GM12872 (cell line): ENCODE measurements around the gene TMEM117.

Experiments used
- CTCF ChIP-seq: IDR thresholded peaks from 3 replicates; pipeline ENCODE4 v1.5.1; 2011; ENCODE audit warnings: low read depth, mild to moderate bottlenecking, low read length, moderate library complexity; ENCODE audit not compliant: insufficient read depth

TMEM117 gene

DNA sequence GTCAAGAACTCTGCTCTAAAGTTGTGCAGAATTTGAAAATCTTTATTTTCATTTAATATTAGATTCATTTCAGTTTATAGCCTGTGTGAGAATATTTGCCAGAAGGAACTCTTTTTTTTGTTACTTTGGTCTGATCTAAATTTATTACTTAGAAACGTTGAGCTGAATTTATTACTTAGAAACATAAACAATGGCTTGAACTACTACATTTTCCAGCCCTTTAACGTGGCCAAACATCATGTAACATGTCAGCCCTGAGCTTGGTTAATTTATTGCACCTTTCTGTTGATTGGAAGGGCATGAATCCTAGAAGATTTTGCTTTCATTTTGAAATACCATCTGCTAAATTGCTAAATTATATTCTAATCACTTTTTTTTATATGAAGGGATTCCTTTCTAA is 241.4 kb downstream of the TMEM117 start:
- TF ChIP-seq CTCF, result no peak

- TF ChIP-seq CTCF, result no peak
These were observed 242.4 kb downstream of the TMEM117 start for GRCh38 chr12:44078273-44078672.

DNA sequence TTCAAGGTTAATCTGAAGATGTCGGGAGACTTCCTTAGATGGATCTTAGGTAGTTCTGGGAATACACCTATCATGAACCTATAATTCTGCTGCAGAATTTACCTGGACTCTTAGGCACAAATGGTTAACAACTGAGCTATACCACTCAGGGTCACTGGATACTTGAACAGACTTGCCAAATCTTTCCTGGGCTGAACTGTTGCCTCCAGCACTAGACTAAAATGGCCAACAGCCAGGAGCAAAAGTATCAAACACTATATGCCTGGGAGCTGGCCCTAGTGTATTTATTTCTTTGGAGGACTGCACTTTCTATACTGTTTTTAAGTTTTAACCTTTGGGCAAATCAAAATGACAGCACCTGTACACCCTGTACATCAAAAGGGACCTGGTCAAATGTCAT is 252.8 kb downstream of the TMEM117 start:
- TF ChIP-seq CTCF, result no peak

- no peak for TF ChIP-seq CTCF
These were observed 256.2 kb downstream of the TMEM117 start for GRCh38 chr12:44091948-44092606.

DNA sequence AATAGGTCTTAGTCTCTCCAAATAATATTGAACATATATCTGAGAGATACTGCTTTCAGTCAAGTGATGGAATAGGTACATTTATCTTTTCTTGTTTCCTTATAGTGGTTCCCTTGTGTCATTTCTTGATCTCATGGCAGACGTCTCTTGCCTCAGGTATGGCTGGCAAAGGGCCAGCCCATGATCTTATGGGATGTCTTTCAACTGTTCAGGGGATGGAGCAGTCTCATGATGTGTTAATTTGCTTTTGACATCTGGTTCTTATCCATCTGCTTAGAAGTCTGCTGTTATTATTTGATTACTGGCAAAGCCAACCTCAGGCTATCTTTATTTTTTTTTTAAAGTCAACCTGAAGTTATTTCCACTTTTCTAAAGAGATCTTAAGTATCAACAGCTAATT is 262.9 kb downstream of the TMEM117 start:
- TF ChIP-seq CTCF, result no peak

DNA sequence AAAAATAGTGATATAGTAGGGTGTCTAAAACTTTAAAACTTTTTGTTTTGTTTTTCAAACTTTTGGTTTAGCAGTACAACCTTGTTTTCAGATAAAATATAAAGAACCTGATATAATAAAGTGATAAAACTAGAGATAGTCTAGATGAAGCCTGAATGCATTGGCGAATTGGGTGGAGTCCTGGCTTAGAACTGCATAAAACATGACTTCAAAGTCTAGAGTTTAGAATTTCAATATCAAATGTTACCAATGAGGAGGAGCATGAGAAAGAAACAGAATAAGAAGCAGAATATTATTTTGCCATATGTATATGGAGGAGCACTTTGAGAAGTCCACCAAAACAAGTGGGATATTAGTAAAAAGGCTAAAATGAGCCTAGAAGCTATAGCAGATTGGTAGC is 263.6 kb downstream of the TMEM117 start:
- no peak for TF ChIP-seq CTCF

GRCh38 chr12:44100264-44100663 is 264.4 kb downstream of the TMEM117 start:
- no peak for TF ChIP-seq CTCF
